ENCODE measurements around the gene TACO1.

The TACO1 gene

DNA sequence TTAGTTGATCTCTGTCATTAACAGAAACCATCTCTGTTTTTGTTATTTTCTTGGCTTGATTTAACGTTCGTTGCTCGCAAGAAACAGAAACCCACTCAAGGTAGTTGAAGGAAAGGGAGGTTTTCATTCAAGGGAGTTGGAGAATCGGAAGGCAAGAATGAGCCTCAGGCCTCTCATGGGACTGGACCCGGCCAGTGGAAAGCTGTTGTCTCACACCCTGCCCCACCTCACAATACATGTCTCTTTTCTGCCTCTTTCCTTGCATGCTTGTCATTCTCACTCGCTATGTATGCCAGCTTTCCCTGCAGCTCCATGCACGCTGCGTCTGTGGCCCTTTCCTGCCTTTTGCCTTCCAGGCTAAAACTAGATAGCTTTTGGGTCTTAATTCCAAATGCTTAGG lies 32.1 kb upstream of the TACO1 start:
- H3K36me3 ChIP-seq (ENCODE audit: control insufficient read depth in 2 of 2, insufficient read depth in 1 of 2, low read length in 2 of 2): peaks cover 6 to 10% of the 10 kb centered on the region in 2 experiments; a peak in 2 of 3 replicates
- no peak overlapping the region for H3K4me3 ChIP-seq (ENCODE audit: low read depth, low read length)
- TF ChIP-seq, protein P1, sequence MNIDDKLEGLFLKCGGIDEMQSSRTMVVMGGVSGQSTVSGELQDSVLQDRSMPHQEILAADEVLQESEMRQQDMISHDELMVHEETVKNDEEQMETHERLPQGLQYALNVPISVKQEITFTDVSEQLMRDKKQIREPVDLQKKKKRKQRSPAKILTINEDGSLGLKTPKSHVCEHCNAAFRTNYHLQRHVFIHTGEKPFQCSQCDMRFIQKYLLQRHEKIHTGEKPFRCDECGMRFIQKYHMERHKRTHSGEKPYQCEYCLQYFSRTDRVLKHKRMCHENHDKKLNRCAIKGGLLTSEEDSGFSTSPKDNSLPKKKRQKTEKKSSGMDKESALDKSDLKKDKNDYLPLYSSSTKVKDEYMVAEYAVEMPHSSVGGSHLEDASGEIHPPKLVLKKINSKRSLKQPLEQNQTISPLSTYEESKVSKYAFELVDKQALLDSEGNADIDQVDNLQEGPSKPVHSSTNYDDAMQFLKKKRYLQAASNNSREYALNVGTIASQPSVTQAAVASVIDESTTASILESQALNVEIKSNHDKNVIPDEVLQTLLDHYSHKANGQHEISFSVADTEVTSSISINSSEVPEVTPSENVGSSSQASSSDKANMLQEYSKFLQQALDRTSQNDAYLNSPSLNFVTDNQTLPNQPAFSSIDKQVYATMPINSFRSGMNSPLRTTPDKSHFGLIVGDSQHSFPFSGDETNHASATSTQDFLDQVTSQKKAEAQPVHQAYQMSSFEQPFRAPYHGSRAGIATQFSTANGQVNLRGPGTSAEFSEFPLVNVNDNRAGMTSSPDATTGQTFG (tag by site-specific recombination; IDR thresholded peaks at IDR 0.05; ENCODE audit: borderline replicate concordance): no peak
- TF ChIP-seq ZNF837 (tag by site-specific recombination; IDR thresholded peaks at IDR 0.05): no peak
- TF ChIP-seq BCL11A (tag by site-specific recombination; IDR thresholded peaks at IDR 0.05; ENCODE audit: low read depth): no peak
- TF ChIP-seq ZBTB7A (tag by site-specific recombination; IDR thresholded peaks at IDR 0.05; ENCODE audit: low read depth): no peak
- TF ChIP-seq ZFP41 (tag by site-specific recombination; IDR thresholded peaks at IDR 0.05; ENCODE audit: borderline replicate concordance): no peak
- TF ChIP-seq ZNF843 (tag by site-specific recombination; IDR thresholded peaks at IDR 0.05): no peak
- TF ChIP-seq ZNF37A (tag by site-specific recombination; IDR thresholded peaks at IDR 0.05): no peak
- no peak for TF ChIP-seq ZNF777 (tag by site-specific recombination; IDR thresholded peaks at IDR 0.05; ENCODE audit: borderline replicate concordance)
- no peak for TF ChIP-seq ZBTB17 (tag by site-specific recombination; IDR thresholded peaks at IDR 0.05)
- no peaks in the 10 kb centered on the region for H3K9me3 ChIP-seq (ENCODE audit: control insufficient read depth, insufficient read depth, low read depth, low read length)
- ChIA-PET POLR2A (interaction anchor here (0.6 to 1.6 kb wide), 3 partner anchors 18 to 54 kb away, joined by 3 to 12 read pairs (median 5); partner anchors contain the start of genes DCAF7 and MAP3K3), CTCF (interaction anchor here (0.7 to 2.3 kb wide), 6 partner anchors 17 to 401 kb away, joined by 3 to 12 read pairs (median 4); no protein-coding TSS in a partner anchor)
- no peak overlapping the region for H3K27ac ChIP-seq (ENCODE audit: extremely low read depth, low read depth, low read length)
- H3K4me1 ChIP-seq (ENCODE audit: control insufficient read depth, insufficient read depth, low read length): no peaks in the 10 kb centered on the region; the same call in 1 of the 2 replicates

DNA sequence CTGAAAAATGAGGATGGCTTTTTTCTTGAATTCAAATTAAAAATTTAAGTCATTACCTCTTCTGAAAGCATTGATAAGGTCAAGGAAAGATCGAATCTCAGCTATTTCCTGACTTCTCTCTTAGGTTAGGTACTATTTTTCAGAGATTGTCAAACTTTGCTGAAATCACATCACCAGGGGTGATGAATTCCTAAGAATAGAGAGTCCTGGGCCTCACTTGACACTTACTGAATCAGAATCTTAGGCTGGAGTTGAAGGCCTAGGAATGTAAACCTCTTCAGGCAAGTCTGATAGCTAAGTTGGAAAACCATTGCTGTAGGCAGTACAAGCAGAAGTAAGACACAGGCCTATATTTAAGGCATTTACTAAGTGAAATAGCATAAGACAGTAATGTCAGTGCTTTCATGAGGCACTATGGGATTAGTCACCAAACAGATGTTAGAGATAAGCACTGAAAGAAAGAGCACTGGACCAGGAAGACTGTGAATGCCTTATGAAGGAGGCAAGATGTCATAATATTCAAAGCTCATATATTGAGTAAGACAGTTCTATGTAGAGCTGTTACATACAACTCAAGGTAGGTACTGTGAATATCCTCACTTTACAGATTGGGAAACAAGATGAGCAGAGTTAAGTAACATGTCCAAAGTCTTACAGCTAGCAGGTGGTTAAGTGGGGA lies 28.9 kb upstream of the TACO1 start:
- H3K9me3 ChIP-seq (ENCODE audit: control insufficient read depth, insufficient read depth, low read depth, low read length): no peaks in the 10 kb centered on the region
- peaks cover 6 to 10% of the 10 kb centered on the region in 2 experiments; a peak in 2 of 3 replicates for H3K36me3 ChIP-seq (ENCODE audit: control insufficient read depth in 2 of 2, insufficient read depth in 1 of 2, low read length in 2 of 2)
- TF ChIP-seq, protein P2, sequence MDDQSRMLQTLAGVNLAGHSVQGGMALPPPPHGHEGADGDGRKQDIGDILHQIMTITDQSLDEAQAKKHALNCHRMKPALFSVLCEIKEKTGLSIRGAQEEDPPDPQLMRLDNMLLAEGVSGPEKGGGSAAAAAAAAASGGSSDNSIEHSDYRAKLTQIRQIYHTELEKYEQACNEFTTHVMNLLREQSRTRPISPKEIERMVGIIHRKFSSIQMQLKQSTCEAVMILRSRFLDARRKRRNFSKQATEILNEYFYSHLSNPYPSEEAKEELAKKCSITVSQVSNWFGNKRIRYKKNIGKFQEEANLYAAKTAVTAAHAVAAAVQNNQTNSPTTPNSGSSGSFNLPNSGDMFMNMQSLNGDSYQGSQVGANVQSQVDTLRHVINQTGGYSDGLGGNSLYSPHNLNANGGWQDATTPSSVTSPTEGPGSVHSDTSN (CRISPR knock-in tag; IDR thresholded peaks at IDR 0.05): no peak
- TF ChIP-seq ZNF664 (tag by site-specific recombination; IDR thresholded peaks at IDR 0.05) (peak; percentile 42; the same call in 1 of the 2 replicates), ZBTB48 (tag by site-specific recombination; IDR thresholded peaks at IDR 0.05) (no peak), PRDM1 (tag by site-specific recombination; IDR thresholded peaks at IDR 0.05) (peak; percentile 38; the same call in 1 of the 2 replicates)
- CTCF ChIA-PET: interaction anchor here (0.7 to 1.8 kb wide), 6 partner anchors 16 to 146 kb away, joined by 3 to 6 read pairs (median 4); no protein-coding TSS in a partner anchor
- no peaks in the 10 kb centered on the region; the same call in 1 of the 2 replicates for H3K4me1 ChIP-seq (ENCODE audit: control insufficient read depth, insufficient read depth, low read length)
- no peak overlapping the region for H3K27ac ChIP-seq (ENCODE audit: extremely low read depth, low read depth, low read length)
- POLR2A ChIA-PET: interaction anchor here (1.0 kb wide), 1 partner anchor 22 kb away, joined by 3 read pairs; the partner anchor contains the start of gene DCAF7
- H3K4me3 ChIP-seq (ENCODE audit: low read depth, low read length): no peak overlapping the region

DNA sequence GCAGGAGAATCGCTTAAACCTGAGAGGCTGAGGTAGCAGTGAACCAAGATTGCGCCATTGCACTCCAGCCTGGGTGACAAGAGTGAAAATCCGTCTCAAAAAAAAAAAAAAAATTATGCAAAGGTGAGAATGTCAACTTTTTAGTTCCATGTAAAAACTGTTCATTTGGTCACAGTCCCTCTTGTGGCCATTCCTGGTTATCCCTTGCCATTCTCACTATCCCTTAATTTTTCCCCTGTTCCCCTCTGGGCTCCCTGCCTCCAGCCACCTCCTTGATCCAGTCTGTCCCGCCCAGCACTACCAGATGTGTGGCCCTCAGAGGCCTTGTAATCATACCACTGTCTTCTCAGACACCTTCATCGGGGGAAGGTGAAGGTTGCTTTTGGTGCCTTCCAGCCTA lies 27.1 kb upstream of the TACO1 start:
- ChIA-PET CTCF (interaction anchor here (1.1 to 2.6 kb wide), 4 partner anchors 23 to 148 kb away, joined by 3 to 12 read pairs (median 4); no protein-coding TSS in a partner anchor), POLR2A (interaction anchor here (0.7 kb wide), 2 partner anchors 10 to 30 kb away, joined by 3 to 5 read pairs; no protein-coding TSS in a partner anchor)
- no peak overlapping the region for H3K4me3 ChIP-seq (ENCODE audit: low read depth, low read length)
- H3K27ac ChIP-seq (ENCODE audit: extremely low read depth, low read depth, low read length): no peak overlapping the region
- peaks cover 10 to 19% of the 10 kb centered on the region in 2 experiments; a peak in 2 of 3 replicates for H3K36me3 ChIP-seq (ENCODE audit: control insufficient read depth in 2 of 2, insufficient read depth in 1 of 2, low read length in 2 of 2)
- H3K9me3 ChIP-seq (ENCODE audit: control insufficient read depth, insufficient read depth, low read depth, low read length): no peaks in the 10 kb centered on the region
- no peaks in the 10 kb centered on the region; the same call in 1 of the 2 replicates for H3K4me1 ChIP-seq (ENCODE audit: control insufficient read depth, insufficient read depth, low read length)
- TF ChIP-seq, protein P3, sequence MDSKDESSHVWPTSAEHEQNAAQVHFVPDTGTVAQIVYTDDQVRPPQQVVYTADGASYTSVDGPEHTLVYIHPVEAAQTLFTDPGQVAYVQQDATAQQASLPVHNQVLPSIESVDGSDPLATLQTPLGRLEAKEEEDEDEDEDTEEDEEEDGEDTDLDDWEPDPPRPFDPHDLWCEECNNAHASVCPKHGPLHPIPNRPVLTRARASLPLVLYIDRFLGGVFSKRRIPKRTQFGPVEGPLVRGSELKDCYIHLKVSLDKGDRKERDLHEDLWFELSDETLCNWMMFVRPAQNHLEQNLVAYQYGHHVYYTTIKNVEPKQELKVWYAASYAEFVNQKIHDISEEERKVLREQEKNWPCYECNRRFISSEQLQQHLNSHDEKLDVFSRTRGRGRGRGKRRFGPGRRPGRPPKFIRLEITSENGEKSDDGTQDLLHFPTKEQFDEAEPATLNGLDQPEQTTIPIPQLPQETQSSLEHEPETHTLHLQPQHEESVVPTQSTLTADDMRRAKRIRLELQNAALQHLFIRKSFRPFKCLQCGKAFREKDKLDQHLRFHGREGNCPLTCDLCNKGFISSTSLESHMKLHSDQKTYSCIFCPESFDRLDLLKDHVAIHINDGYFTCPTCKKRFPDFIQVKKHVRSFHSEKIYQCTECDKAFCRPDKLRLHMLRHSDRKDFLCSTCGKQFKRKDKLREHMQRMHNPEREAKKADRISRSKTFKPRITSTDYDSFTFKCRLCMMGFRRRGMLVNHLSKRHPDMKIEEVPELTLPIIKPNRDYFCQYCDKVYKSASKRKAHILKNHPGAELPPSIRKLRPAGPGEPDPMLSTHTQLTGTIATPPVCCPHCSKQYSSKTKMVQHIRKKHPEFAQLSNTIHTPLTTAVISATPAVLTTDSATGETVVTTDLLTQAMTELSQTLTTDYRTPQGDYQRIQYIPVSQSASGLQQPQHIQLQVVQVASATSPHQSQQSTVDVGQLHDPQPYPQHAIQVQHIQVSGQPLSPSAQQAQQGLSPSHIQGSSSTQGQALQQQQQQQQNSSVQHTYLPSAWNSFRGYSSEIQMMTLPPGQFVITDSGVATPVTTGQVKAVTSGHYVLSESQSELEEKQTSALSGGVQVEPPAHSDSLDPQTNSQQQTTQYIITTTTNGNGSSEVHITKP (tag by site-specific recombination; IDR thresholded peaks at IDR 0.05): 0 out of 2 replicates have a peak, but pooled peaks have one; percentile 16
- TF ChIP-seq ZNF274 (IDR thresholded peaks at IDR 0.05; ENCODE audit: low read length) (no peak), ZNF274 (tag by site-specific recombination; IDR thresholded peaks at IDR 0.05; ENCODE audit: borderline replicate concordance) (no peak), ZNF654 (tag by site-specific recombination; IDR thresholded peaks at IDR 0.05; ENCODE audit: low read depth) (0 out of 2 replicates have a peak, but pooled peaks have one; percentile 4), ZNF549 (tag by site-specific recombination; IDR thresholded peaks at IDR 0.05) (no peak), ZNF157 (tag by site-specific recombination; IDR thresholded peaks at IDR 0.05) (no peak), ZNF248 (tag by site-specific recombination; IDR thresholded peaks at IDR 0.05) (no peak)
- TF ChIP-seq, protein P4, sequence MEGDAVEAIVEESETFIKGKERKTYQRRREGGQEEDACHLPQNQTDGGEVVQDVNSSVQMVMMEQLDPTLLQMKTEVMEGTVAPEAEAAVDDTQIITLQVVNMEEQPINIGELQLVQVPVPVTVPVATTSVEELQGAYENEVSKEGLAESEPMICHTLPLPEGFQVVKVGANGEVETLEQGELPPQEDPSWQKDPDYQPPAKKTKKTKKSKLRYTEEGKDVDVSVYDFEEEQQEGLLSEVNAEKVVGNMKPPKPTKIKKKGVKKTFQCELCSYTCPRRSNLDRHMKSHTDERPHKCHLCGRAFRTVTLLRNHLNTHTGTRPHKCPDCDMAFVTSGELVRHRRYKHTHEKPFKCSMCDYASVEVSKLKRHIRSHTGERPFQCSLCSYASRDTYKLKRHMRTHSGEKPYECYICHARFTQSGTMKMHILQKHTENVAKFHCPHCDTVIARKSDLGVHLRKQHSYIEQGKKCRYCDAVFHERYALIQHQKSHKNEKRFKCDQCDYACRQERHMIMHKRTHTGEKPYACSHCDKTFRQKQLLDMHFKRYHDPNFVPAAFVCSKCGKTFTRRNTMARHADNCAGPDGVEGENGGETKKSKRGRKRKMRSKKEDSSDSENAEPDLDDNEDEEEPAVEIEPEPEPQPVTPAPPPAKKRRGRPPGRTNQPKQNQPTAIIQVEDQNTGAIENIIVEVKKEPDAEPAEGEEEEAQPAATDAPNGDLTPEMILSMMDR (tag by site-specific recombination; IDR thresholded peaks at IDR 0.05): peak; percentile 59
